Endodermal cell (in vitro differentiated cells): Measurements from ENCODE around the gene UPF2. TPM values are rescaled to one million over a fixed set of nuclear protein-coding genes. Genes with fewer than 3 reads are reported as not detected.

Experiments used
- DNase-seq: peaks from one replicate; pipeline ENCODE4 v3.0.0-alpha.2; 2017
- H3K27ac ChIP-seq: 2 replicates; pipeline ENCODE4 v1.5.1; 2013; ENCODE audit warnings: mild to moderate bottlenecking, low read depth, low read length, moderate library complexity
- H3K27me3 ChIP-seq: 2 replicates; pipeline ENCODE4 v1.6.1; 2013; ENCODE audit warnings: mild to moderate bottlenecking, low read length, moderate library complexity; ENCODE audit not compliant: insufficient read depth, control insufficient read depth, poor library complexity, severe bottlenecking
- H3K36me3 ChIP-seq: 2 replicates; pipeline ENCODE4 v1.7.0; 2013; ENCODE audit warnings: mild to moderate bottlenecking, low read length, moderate library complexity; ENCODE audit not compliant: control insufficient read depth, insufficient read depth
- H3K4me1 ChIP-seq: one replicate; pipeline ENCODE4 v1.7.0; 2013; ENCODE audit warnings: low read length; ENCODE audit not compliant: control insufficient read depth, insufficient read depth
- H3K4me3 ChIP-seq: 2 replicates; pipeline ENCODE4 v1.5.1; 2013; ENCODE audit warnings: mild to moderate bottlenecking, low read length, moderate library complexity
- H3K9ac ChIP-seq: 2 replicates; pipeline ENCODE4 v1.6.1; 2013; ENCODE audit warnings: mild to moderate bottlenecking, low read length, moderate library complexity; ENCODE audit not compliant: poor library complexity, severe bottlenecking; ENCODE audit errors: extremely low read depth
- H3K9me3 ChIP-seq: 2 replicates; pipeline ENCODE4 v1.6.1; 2013; ENCODE audit warnings: mild to moderate bottlenecking, low read length, moderate library complexity; ENCODE audit not compliant: control insufficient read depth
- H3K27ac Mint-ChIP-seq: 2 replicates; pipeline ENCODE4 v1.8.0; 2020; ENCODE audit warnings: mixed read lengths
- H3K27me3 Mint-ChIP-seq: 2 replicates; pipeline ENCODE4 v1.8.0; 2021; ENCODE audit warnings: mild to moderate bottlenecking, mixed read lengths; ENCODE audit not compliant: insufficient read depth
- H3K36me3 Mint-ChIP-seq: 2 replicates; pipeline ENCODE4 v1.8.0; 2020; ENCODE audit warnings: low read depth, mixed read lengths
- H3K4me1 Mint-ChIP-seq: 2 replicates; pipeline ENCODE4 v1.8.0; 2020; ENCODE audit warnings: mixed read lengths
- H3K4me3 Mint-ChIP-seq: 2 replicates; pipeline ENCODE4 v1.8.0; 2020; ENCODE audit warnings: mild to moderate bottlenecking, moderate library complexity, mixed read lengths
- H3K9me3 Mint-ChIP-seq: 2 replicates; pipeline ENCODE4 v1.8.0; 2020; ENCODE audit warnings: mild to moderate bottlenecking, mixed read lengths
- CTCF ChIP-seq: fragments of 200-600 bp; sonication (generic); conservative IDR thresholded peaks from 2 replicates; pipeline ENCODE4 v1.5.0; 2021; ENCODE audit warnings: antibody characterized with exemption, mild to moderate bottlenecking
- WGBS, 2 experiments: methylation state at CpG; one replicate each; pipeline versions ENCODE4 v1.1.5 to v1.1.7; 2013; ENCODE audit warnings: missing lambda C conversion rate in 2 of 2, mixed read lengths in 1 of 2; ENCODE audit not compliant: insufficient coverage in 1 of 2, insufficient read length in 1 of 2; 5-methylcytosine and 5-hydroxymethylcytosine counted together
- total RNA-seq, 2 donors: library from RNA; stranded (reverse); fragmentation: NEBNext Ultra II Directional in 1 of 2; extraction: Animal tissue kit (Norgen Biotek cat#: 25700) in 1 of 2; gene quantifications; 2 replicates in 1 of 2; 3 replicates in 1 of 2; pipeline ENCODE4 v1.2.1, GENCODE V29; 2021

UPF2 gene
- total RNA-seq, 2 donors from 2014 or later = 16.8 to 23.4 TPM

GRCh38 chr10:12048547-12048946 is 5.9 kb upstream of the UPF2 start:
- Mint-ChIP-seq H3K4me3 (no peak overlapping the region), H3K4me1 (no peaks in the 10 kb centered on the region), H3K27me3 (no peaks in the 10 kb centered on the region), H3K27ac (no peak overlapping the region), H3K36me3 (no peaks in the 10 kb centered on the region), H3K9me3 (no peaks in the 10 kb centered on the region)
- H3K4me3 ChIP-seq = no peak overlapping the region
- H3K4me1 ChIP-seq = no peaks in the 10 kb centered on the region
- no peak for DNase-seq
- H3K9ac ChIP-seq = no peak overlapping the region
- H3K9me3 ChIP-seq = no peaks in the 10 kb centered on the region
- H3K27me3 ChIP-seq = no peaks in the 10 kb centered on the region
- WGBS, 2 experiments = 92 to 95% methylated on average over 6 to 8 of the region's 8 CpGs
- no peak overlapping the region for H3K27ac ChIP-seq
- no peaks in the 10 kb centered on the region for H3K36me3 ChIP-seq
- no peak for TF ChIP-seq CTCF

GRCh38 chr10:12045596-12045995 is 3.0 kb upstream of the UPF2 start:
- H3K36me3 ChIP-seq = no peaks in the 10 kb centered on the region
- H3K4me3 ChIP-seq = no peak overlapping the region
- DNase-seq = no peak
- H3K27me3 ChIP-seq = no peaks in the 10 kb centered on the region
- Mint-ChIP-seq H3K27ac (no peak overlapping the region), H3K4me3 (no peak overlapping the region), H3K9me3 (peaks cover 4% of the 10 kb centered on the region), H3K36me3 (no peaks in the 10 kb centered on the region), H3K4me1 (peaks cover 13% of the 10 kb centered on the region), H3K27me3 (no peaks in the 10 kb centered on the region)
- no peaks in the 10 kb centered on the region for H3K4me1 ChIP-seq
- WGBS, 2 experiments = 92 to 100% methylated on average over 3 to 5 of the region's 5 CpGs
- no peak for TF ChIP-seq CTCF
- H3K9ac ChIP-seq = no peak overlapping the region
- H3K27ac ChIP-seq = no peak overlapping the region
- H3K9me3 ChIP-seq = no peaks in the 10 kb centered on the region

- peaks cover 4% of the 10 kb centered on the region for H3K9me3 Mint-ChIP-seq
- DNase-seq = no peak
- Histone ChIP-seq H3K27me3 (no peaks in the 10 kb centered on the region), H3K9ac (peak overlapping the region; percentile 99), H3K4me3 (peak overlapping the region; percentile 89), H3K9me3 (no peaks in the 10 kb centered on the region), H3K27ac (peak overlapping the region; percentile 100), H3K4me1 (no peaks in the 10 kb centered on the region), H3K36me3 (no peaks in the 10 kb centered on the region)
- peaks cover 16% of the 10 kb centered on the region for H3K4me1 Mint-ChIP-seq
- no peaks in the 10 kb centered on the region for H3K27me3 Mint-ChIP-seq
- H3K4me3 Mint-ChIP-seq = peak overlapping the region; percentile 96
- 0% methylated on average over 1 to 30 of the region's 31 CpGs for WGBS, 2 experiments
- TF ChIP-seq CTCF = no peak
- peaks cover 12% of the 10 kb centered on the region for H3K36me3 Mint-ChIP-seq
- peak overlapping the region; percentile 100 for H3K27ac Mint-ChIP-seq
Measured at GRCh38 chr10:12042409-12042796, 206 bp downstream of the UPF2 start.
